SH-SY5Y (cell line): Measurements from ENCODE around the gene VAV2.

Experiments
- GATA2 ChIP-seq: IDR thresholded peaks from 2 replicates; pipeline ENCODE4 v1.6.1; 2011; ENCODE audit warnings: mild to moderate bottlenecking, low read depth, low read length
- GATA3 ChIP-seq: IDR thresholded peaks from 2 replicates; pipeline ENCODE4 v1.6.1; 2011; ENCODE audit warnings: low read depth, mild to moderate bottlenecking, low read length, moderate library complexity

DNA sequence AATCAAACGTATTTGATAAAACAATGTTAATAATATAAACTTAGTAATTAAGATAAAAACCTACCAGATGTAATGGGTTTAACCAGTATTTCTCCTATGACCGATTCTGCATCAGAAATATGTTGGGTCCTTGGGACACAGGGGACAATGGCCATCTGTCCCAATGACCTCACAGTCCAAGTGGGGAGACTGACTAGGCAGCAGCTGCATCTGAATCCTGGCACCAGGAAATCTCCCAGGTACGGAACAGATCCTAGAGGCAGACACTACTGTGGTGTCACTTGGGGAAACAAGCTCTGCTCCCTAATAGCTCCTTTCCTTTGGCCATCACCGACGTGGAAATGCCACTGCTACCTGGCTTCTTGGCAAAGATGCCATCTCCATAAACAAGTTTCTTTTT is 172.2 kb downstream of the VAV2 start:
- TF ChIP-seq GATA3 = no peak
- no peak for TF ChIP-seq GATA2
